Gastrocnemius medialis (tissue), 4 donors: ENCODE measurements around the gene PRAME. TPM values are rescaled to one million over a fixed set of nuclear protein-coding genes. Genes with fewer than 3 reads are reported as not detected.

Experiments
- ATAC-seq, 2 donors: fragments of 150-250 bp; one replicate each; pipeline ENCODE4 v1.9.1; 2016
- DNase-seq, 2 donors: peaks; one replicate each; pipeline ENCODE4 v3.0.0-alpha.2; 2019
- H3K27ac ChIP-seq, 4 donors: fragments of 200-600 bp; sonication (generic); 1 replicate in 1 of 4; 2 replicates in 3 of 4; pipeline ENCODE4 v1.5.1; 2016 to 2018; ENCODE audit warnings: mild to moderate bottlenecking in 2 of 4, moderate library complexity in 1 of 4
- H3K27me3 ChIP-seq, 3 donors: fragments of 200-600 bp; sonication (generic) in 2 of 3; 1 replicate in 1 of 3; 2 replicates in 2 of 3; pipeline versions ENCODE4 v1.5.1 to v1.6.0; 2016 to 2019; ENCODE audit warnings: mild to moderate bottlenecking in 1 of 3, moderate library complexity in 1 of 3
- H3K36me3 ChIP-seq, 2 donors: fragments of 200-600 bp; sonication (generic) in 1 of 2; one replicate each; pipeline ENCODE4 v1.5.1; 2017 to 2018
- H3K4me1 ChIP-seq, 2 donors: fragments of 200-600 bp; sonication (generic) in 1 of 2; one replicate each; pipeline ENCODE4 v1.5.1; 2016 to 2017; ENCODE audit warnings: mild to moderate bottlenecking in 2 of 2
- H3K4me3 ChIP-seq, 4 donors: fragments of 200-600 bp; sonication (generic) in 3 of 4; 1 replicate in 1 of 4; 2 replicates in 3 of 4; pipeline ENCODE4 v1.5.1; 2016 to 2019; ENCODE audit warnings: mild to moderate bottlenecking in 2 of 4
- H3K9me3 ChIP-seq, 3 donors: fragments of 200-600 bp; sonication (generic) in 2 of 3; 1 replicate in 1 of 3; 2 replicates in 2 of 3; pipeline ENCODE4 v1.5.1; 2016 to 2019
- POLR2A ChIP-seq, 2 donors: fragments of 450-650 bp; IDR thresholded peaks; one replicate each; pipeline ENCODE4 v1.6.1; 2017; ENCODE audit warnings: antibody characterized with exemption in 2 of 2, mild to moderate bottlenecking in 2 of 2, moderate library complexity in 2 of 2
- in situ Hi-C, 4 donors: fragments of 200-750 bp; cut with MboI; loops; one replicate each; pipeline versions ENCODE4 v1.15.0 to v1.8.0; 2017; ENCODE audit warnings: low sequenced_read_pairs in 4 of 4
- intact Hi-C: fragments of 100-400 bp; cut with DNase I; formaldehyde crosslinking; loops from one replicate; pipeline ENCODE4 v1.15.1; 2023; ENCODE audit warnings: low total_unique reads
- total RNA-seq, 4 donors: library from RNA; depleted of rRNA; stranded (reverse); fragments of >200 nt; gene quantifications; one replicate each; pipeline versions ENCODE4 v1.1.0 to v1.2.3, GENCODE V29; 2016
- TF ChIP-seq, protein P1 (sequence below), 5 experiments: fragments of 450-650 bp in 3 of 5; fragments of 200-600 bp in 2 of 5; sonication (generic) in 2 of 5; IDR thresholded peaks in 4 of 5; conservative IDR thresholded peaks in 1 of 5; 1 replicate in 4 of 5; 2 replicates in 1 of 5; pipeline ENCODE4 v1.5.1; 2016 to 2019; ENCODE audit warnings: antibody characterized with exemption in 5 of 5, mild to moderate bottlenecking in 3 of 5, moderate library complexity in 3 of 5

PRAME gene
- total RNA-seq, 4 donors from 2014 or later, result not detected

DNA sequence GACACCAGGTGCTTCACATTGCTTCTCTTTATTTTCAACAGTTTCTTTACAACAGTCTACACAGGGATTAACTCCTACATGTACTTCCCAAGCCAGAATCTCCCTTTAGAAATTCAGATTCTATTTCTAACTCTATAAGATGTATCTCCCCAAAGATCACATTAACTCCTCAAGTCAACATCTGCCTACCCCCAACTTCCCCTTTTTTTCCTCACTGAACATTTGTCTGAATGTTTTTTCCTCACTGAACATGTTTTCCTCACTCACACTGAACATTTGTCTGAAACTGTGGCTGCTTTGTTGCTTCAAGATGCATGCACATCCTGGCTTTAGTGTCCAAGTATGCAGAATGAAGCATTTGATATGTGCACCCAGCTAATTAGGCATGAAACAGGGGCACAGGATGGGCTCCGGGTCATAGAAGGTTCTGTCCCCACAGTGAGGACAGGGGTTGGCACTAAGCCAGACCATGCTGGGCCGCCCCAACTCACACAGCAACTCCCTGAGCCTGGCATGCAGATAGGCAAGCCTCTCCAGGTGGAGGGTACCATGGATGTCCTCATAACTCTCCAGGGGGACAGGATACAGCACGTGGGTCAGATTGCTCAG, 11.3 kb downstream of the PRAME start:
- ATAC-seq, result no peak
- H3K36me3 ChIP-seq, result no peaks in the 10 kb centered on the region
- no peak overlapping the region for H3K27ac ChIP-seq
- no peaks in the 10 kb centered on the region for H3K9me3 ChIP-seq
- no peaks in the 10 kb centered on the region for H3K27me3 ChIP-seq
- H3K4me1 ChIP-seq, result no peaks in the 10 kb centered on the region
- DNase-seq, result no peak
- H3K4me3 ChIP-seq, result no peak overlapping the region
- in situ Hi-C loops (no loop called here), intact Hi-C loops (no loop called here)
- TF ChIP-seq, protein P1, sequence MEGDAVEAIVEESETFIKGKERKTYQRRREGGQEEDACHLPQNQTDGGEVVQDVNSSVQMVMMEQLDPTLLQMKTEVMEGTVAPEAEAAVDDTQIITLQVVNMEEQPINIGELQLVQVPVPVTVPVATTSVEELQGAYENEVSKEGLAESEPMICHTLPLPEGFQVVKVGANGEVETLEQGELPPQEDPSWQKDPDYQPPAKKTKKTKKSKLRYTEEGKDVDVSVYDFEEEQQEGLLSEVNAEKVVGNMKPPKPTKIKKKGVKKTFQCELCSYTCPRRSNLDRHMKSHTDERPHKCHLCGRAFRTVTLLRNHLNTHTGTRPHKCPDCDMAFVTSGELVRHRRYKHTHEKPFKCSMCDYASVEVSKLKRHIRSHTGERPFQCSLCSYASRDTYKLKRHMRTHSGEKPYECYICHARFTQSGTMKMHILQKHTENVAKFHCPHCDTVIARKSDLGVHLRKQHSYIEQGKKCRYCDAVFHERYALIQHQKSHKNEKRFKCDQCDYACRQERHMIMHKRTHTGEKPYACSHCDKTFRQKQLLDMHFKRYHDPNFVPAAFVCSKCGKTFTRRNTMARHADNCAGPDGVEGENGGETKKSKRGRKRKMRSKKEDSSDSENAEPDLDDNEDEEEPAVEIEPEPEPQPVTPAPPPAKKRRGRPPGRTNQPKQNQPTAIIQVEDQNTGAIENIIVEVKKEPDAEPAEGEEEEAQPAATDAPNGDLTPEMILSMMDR (IDR thresholded peaks at IDR 0.05 in 4 of 5, conservative IDR thresholded peaks at IDR 0.05 in 1 of 5), result no peak
- TF ChIP-seq POLR2A (IDR thresholded peaks at IDR 0.05), result no peak

DNA sequence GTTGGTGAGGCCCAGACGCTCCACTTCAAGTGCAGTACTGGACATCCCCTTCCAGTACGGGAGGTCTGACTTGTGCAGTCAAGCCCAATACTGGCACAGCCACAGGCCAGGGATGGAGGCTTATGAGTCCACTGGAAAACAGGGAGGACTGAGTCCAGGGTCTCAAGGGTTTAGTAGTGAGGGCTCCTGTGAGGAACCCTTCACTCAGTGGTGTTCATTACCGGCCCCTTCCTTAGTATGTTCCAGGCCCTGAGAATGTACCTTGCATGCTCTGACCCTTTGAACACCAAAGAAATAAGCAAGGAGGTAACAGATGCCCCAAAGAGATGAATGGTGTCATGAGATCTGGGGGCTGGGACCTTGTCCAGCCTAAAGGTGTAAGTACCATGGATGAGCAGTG, 11.8 kb downstream of the PRAME start:
- H3K4me3 ChIP-seq, result no peak overlapping the region
- DNase-seq, result no peak
- no peaks in the 10 kb centered on the region for H3K27me3 ChIP-seq
- no peaks in the 10 kb centered on the region for H3K9me3 ChIP-seq
- no peaks in the 10 kb centered on the region for H3K36me3 ChIP-seq
- intact Hi-C loops, result no loop called here
- H3K4me1 ChIP-seq, result no peaks in the 10 kb centered on the region
- in situ Hi-C loops, result no loop called here
- H3K27ac ChIP-seq, result no peak overlapping the region
- no peak for TF ChIP-seq POLR2A (IDR thresholded peaks at IDR 0.05)
- TF ChIP-seq, protein P1 (IDR thresholded peaks at IDR 0.05 in 4 of 5, conservative IDR thresholded peaks at IDR 0.05 in 1 of 5), result no peak
- ATAC-seq, result no peak

DNA sequence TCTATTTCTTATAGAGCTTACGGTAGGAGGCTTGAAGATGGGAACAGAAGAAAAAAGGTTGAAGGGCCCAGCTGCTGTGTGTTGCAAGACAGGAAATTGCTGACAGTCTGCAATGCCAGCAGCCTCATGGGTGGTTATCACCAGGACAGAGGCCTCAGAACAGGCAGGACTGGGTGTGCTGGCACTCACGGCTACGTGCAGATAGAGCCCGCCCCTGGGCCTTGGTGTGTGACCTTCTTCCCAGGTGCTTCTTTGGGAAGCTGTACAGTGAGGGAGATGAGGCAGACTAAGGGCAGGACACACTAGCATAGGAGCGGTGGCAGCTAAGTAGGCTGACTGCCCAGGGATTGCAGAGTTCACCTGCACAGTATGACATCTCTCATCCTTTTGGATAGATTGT, 12.6 kb downstream of the PRAME start:
- intact Hi-C loops, result no loop called here
- no peak for ATAC-seq
- no peak for TF ChIP-seq POLR2A (IDR thresholded peaks at IDR 0.05)
- TF ChIP-seq, protein P1 (IDR thresholded peaks at IDR 0.05 in 4 of 5, conservative IDR thresholded peaks at IDR 0.05 in 1 of 5), result no peak

DNA sequence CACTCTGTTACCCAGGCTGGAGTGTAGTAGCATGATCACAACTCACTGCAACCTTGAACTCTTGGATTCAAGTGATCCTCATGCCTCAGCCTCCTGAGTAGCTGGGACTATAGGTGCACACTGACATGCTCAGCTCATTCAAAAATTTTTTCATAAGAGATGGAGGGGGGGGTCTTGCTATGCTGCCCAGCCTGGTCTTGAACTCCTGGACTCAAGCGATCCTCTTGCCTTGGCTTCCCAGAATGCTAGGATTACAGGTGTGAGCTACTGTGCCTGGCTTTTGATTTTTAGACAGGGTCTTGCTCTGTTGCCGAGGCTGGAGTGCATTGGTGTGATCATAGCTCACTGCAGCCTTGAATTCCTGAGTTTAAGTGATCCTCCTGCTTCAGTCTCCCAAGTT, 14.0 kb downstream of the PRAME start:
- Histone ChIP-seq H3K9me3 (no peaks in the 10 kb centered on the region), H3K36me3 (no peaks in the 10 kb centered on the region), H3K27me3 (peaks cover 0 to 4% (median 3%) of the 10 kb centered on the region in 3 donors), H3K27ac (no peak overlapping the region), H3K4me3 (no peak overlapping the region), H3K4me1 (no peaks in the 10 kb centered on the region)
- TF ChIP-seq, protein P1 (IDR thresholded peaks at IDR 0.05 in 4 of 5, conservative IDR thresholded peaks at IDR 0.05 in 1 of 5), result no peak
- TF ChIP-seq POLR2A (IDR thresholded peaks at IDR 0.05), result no peak
- in situ Hi-C loops (no loop called here), intact Hi-C loops (no loop called here)
- DNase-seq, result no peak
- ATAC-seq, result no peak

More for the DNA sequence above, 12.6 kb downstream of the PRAME start:
- DNase-seq, result no peak
- Histone ChIP-seq H3K27me3 (no peaks in the 10 kb centered on the region), H3K27ac (no peak overlapping the region), H3K36me3 (no peaks in the 10 kb centered on the region), H3K9me3 (no peaks in the 10 kb centered on the region), H3K4me3 (no peak overlapping the region), H3K4me1 (no peaks in the 10 kb centered on the region)
- in situ Hi-C loops, result no loop called here
